CD4-positive, alpha-beta memory T cell (primary cell): Measurements from ENCODE around the gene KLHDC1. TPM values are rescaled to one million over a fixed set of nuclear protein-coding genes. Genes with fewer than 3 reads are reported as not detected.

ENCODE experiments used
- CTCF ChIA-PET: fragments of 350-600 bp; sonication (Branson Sonifier 250); formaldehyde crosslinking; loops from one replicate; lab custom pipeline; 2021; ENCODE audit warnings: inconsistent platforms; ENCODE audit not compliant: partially characterized antibody; lab: Charles Lee
- POLR2A ChIA-PET: fragments of 350-600 bp; sonication (Branson Sonifier 250); formaldehyde crosslinking; loops from one replicate; lab custom pipeline; 2021; ENCODE audit not compliant: partially characterized antibody; lab: Charles Lee
- DNase-seq, 5 donors: peaks; one replicate each; pipeline versions ENCODE4 v3.0.0 to v3.0.0-alpha.2; 2020 to 2022; ENCODE audit warnings: mixed read lengths in 1 of 5
- H3K27ac ChIP-seq: one replicate; pipeline ENCODE4 v1.7.0; 2013; ENCODE audit warnings: low read depth, low read length
- H3K27me3 ChIP-seq: 2 replicates; pipeline ENCODE4 v1.7.0; 2013; ENCODE audit warnings: mild to moderate bottlenecking, low read length, moderate library complexity; ENCODE audit not compliant: insufficient read depth
- H3K36me3 ChIP-seq: 2 replicates; pipeline ENCODE4 v1.7.0; 2013; ENCODE audit warnings: mild to moderate bottlenecking, low read length, moderate library complexity; ENCODE audit not compliant: insufficient read depth
- H3K4me1 ChIP-seq: 2 replicates; pipeline ENCODE4 v1.7.0; 2013; ENCODE audit warnings: mild to moderate bottlenecking, low read length, moderate library complexity; ENCODE audit not compliant: insufficient read depth
- H3K4me3 ChIP-seq, 2 donors: one replicate each; pipeline ENCODE4 v1.7.0; 2013; ENCODE audit warnings: low read length in 2 of 2, mild to moderate bottlenecking in 1 of 2
- H3K9me3 ChIP-seq, 2 donors: one replicate each; pipeline ENCODE4 v1.7.0; 2013; ENCODE audit warnings: low read length in 2 of 2, control low read depth in 1 of 2; ENCODE audit not compliant: control insufficient read depth in 1 of 2
- H3K27ac Mint-ChIP-seq, 7 donors: one replicate each; pipeline ENCODE4 v1.8.0; 2020 to 2021; ENCODE audit warnings: mixed read lengths in 7 of 7, mild to moderate bottlenecking in 6 of 7, inconsistent platforms in 3 of 7, moderate library complexity in 3 of 7
- H3K27me3 Mint-ChIP-seq, 2 donors: one replicate each; pipeline ENCODE4 v1.8.0; 2020 to 2021; ENCODE audit warnings: mixed read lengths in 2 of 2
- H3K36me3 Mint-ChIP-seq, 2 donors: one replicate each; pipeline ENCODE4 v1.8.0; 2020 to 2021; ENCODE audit warnings: mixed read lengths in 2 of 2, inconsistent platforms in 1 of 2, mild to moderate bottlenecking in 1 of 2
- H3K4me1 Mint-ChIP-seq, 4 donors: one replicate each; pipeline ENCODE4 v1.8.0; 2020 to 2021; ENCODE audit warnings: mixed read lengths in 4 of 4, mild to moderate bottlenecking in 1 of 4
- H3K4me3 Mint-ChIP-seq, 8 donors: one replicate each; pipeline ENCODE4 v1.8.0; 2020 to 2021; ENCODE audit warnings: mixed read lengths in 8 of 8, mild to moderate bottlenecking in 7 of 8, moderate library complexity in 6 of 8, inconsistent platforms in 3 of 8
- H3K9me3 Mint-ChIP-seq, 8 donors: one replicate each; pipeline ENCODE4 v1.8.0; 2020 to 2021; ENCODE audit warnings: mixed read lengths in 8 of 8, mild to moderate bottlenecking in 5 of 8, inconsistent platforms in 3 of 8, moderate library complexity in 1 of 8
- intact Hi-C: fragments of 100-400 bp; cut with micrococcal nuclease; formaldehyde crosslinking; loops from one replicate; pipeline ENCODE4 v1.15.1; 2023
- polyA plus RNA-seq, 2 donors: library from polyadenylated mRNA; unstranded; fragments of 300-500 nt; fragmentation: Illumina TruSeq; gene quantifications; one replicate each; pipeline ENCODE4 v1.2.3, GENCODE V29; 2021
- total RNA-seq, 2 experiments: library from RNA; stranded (reverse); gene quantifications; one replicate each; pipeline ENCODE4 v1.2.3, GENCODE V29; 2021

Gene KLHDC1
- total and polyA plus RNA-seq, 4 experiments from 2014 or later: 2.0 to 13.6 (median 7.9) TPM

DNA sequence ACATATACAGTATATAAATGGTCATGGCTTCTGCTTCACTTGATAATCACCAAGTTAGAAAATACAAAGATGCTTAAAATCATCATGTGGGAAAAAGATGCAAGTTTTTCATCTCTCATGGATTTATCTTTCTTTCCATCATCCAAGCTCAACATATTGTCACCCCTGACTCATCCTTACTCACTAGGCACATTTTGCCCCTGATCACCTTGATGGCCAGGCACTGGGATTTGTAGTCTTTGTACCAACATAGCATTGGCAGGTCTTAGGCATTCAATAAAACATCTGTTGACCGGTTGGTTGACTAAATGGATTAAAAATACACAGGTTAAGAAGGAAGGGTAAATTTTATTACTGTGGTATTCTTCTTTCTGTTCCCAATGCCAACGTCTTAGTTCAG is 103.1 kb downstream of the KLHDC1 start:
- peaks cover 46% of the 10 kb centered on the region for H3K36me3 ChIP-seq
- no peaks in the 10 kb centered on the region for H3K27me3 ChIP-seq
- Mint-ChIP-seq H3K4me1 (peaks cover 0 to 4% (median 2%) of the 10 kb centered on the region in 4 donors), H3K4me3 (no peak overlapping the region), H3K27me3 (no peaks in the 10 kb centered on the region), H3K27ac (peak overlapping the region in 4 of 7 donors; percentile 11 to 70 (median 56)), H3K9me3 (no peaks in the 10 kb centered on the region), H3K36me3 (peaks cover 41 to 83% of the 10 kb centered on the region in 2 donors)
- ChIA-PET CTCF (interaction anchor here (1.2 kb wide), 1 partner anchor 15 kb away, joined by 4 read pairs; no protein-coding TSS in a partner anchor), POLR2A (interaction anchor here (3.1 kb wide), 1 partner anchor 27 kb away, joined by 12 read pairs; the partner anchor contains the start of gene KLHDC2)
- no peaks in the 10 kb centered on the region for H3K4me1 ChIP-seq
- no peaks in the 10 kb centered on the region for H3K9me3 ChIP-seq
- no peak overlapping the region for H3K27ac ChIP-seq
- intact Hi-C loops: no loop called here
- DNase-seq: no peak
- H3K4me3 ChIP-seq: no peak overlapping the region

Other genes with a start within 250 kb of the KLHDC1 start
- gene RPS29, start 106.7 kb upstream of the KLHDC1 start, total RNA-seq: 1,000 to 10,000 TPM; 3,602 to 3,749 TPM
- gene RPS29, start 106.7 kb upstream of the KLHDC1 start, polyA plus RNA-seq: over 10,000 TPM in 1 of 2 donors, 1,000 to 10,000 TPM in 1; 8,635 to 10,008 TPM
- 10 to 100 TPM; 13.6 to 16.1 TPM for gene LRR1, start 94.2 kb upstream of the KLHDC1 start, total RNA-seq
- gene LRR1, start 94.2 kb upstream of the KLHDC1 start, polyA plus RNA-seq: 10 to 100 TPM in 1 of 2 donors, 1 to 10 TPM in 1; 9.7 to 11.1 TPM
- gene RPL36AL, start 72.5 kb upstream of the KLHDC1 start, total RNA-seq: 100 to 1,000 TPM; 416 to 441 TPM
- gene RPL36AL, start 72.5 kb upstream of the KLHDC1 start, polyA plus RNA-seq: 100 to 1,000 TPM; 669 to 761 TPM
- 10 to 100 TPM; 58.5 to 58.7 TPM for gene MGAT2, start 72.3 kb upstream of the KLHDC1 start, total RNA-seq
- 10 to 100 TPM; 35.7 to 42.3 TPM for gene MGAT2, start 72.3 kb upstream of the KLHDC1 start, polyA plus RNA-seq
- gene DNAAF2, start 57.9 kb upstream of the KLHDC1 start, total RNA-seq: 1 to 10 TPM; 8.7 to 9.8 TPM
- 10 to 100 TPM; 17.9 to 18.1 TPM for gene DNAAF2, start 57.9 kb upstream of the KLHDC1 start, polyA plus RNA-seq
- 1 to 10 TPM; 1.6 to 1.9 TPM for gene POLE2, start 4.9 kb upstream of the KLHDC1 start, total RNA-seq
- gene POLE2, start 4.9 kb upstream of the KLHDC1 start, polyA plus RNA-seq: 1 to 10 TPM; 2.2 to 3.1 TPM
- 10 to 100 TPM; 84.0 to 86.4 TPM for gene KLHDC2, start 75.0 kb downstream of the KLHDC1 start, total RNA-seq
- gene KLHDC2, start 75.0 kb downstream of the KLHDC1 start, polyA plus RNA-seq: 10 to 100 TPM; 96.5 to 97.0 TPM
- 100 to 1,000 TPM; 104 to 112 TPM for gene NEMF, start 159.7 kb downstream of the KLHDC1 start, total RNA-seq
- gene NEMF, start 159.7 kb downstream of the KLHDC1 start, polyA plus RNA-seq: 10 to 100 TPM; 20.4 to 51.6 TPM
- gene ARF6, start 200.0 kb downstream of the KLHDC1 start, total RNA-seq: 100 to 1,000 TPM; 116 to 124 TPM
- 100 to 1,000 TPM; 157 to 164 TPM for gene ARF6, start 200.0 kb downstream of the KLHDC1 start, polyA plus RNA-seq